HPDE6-E6E7 (cell line): Measurements from ENCODE around the gene OLFML2B.

Source experiments
- DNase-seq: peaks from one replicate; pipeline ENCODE4 v3.0.0; 2011; ENCODE audit warnings: missing footprints; ENCODE audit errors: extremely low spot score

OLFML2B gene

GRCh38 chr1:161945306-161946060, 78.2 kb downstream of the OLFML2B start:
- no peak for DNase-seq

- no peak for DNase-seq
Observed at GRCh38 chr1:161944381-161944780, 79.3 kb downstream of the OLFML2B start.

DNA sequence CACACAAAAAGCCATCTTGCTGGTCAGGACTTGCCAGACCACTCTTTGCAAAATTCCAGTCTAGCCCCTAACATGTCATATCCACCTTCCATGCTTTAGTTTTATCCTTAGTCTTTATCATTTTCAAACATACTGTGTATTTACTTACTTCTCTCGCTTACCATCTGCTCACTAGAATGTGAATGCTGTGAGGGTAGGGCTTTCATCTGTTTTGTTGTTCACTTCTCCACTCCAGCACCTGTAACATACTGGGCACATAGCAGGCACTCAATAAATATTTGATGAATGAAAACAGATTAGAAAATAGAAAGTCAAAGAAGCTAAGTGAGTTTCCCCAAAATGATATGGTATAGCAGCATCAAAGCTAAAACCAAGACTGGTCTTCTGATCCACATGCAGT, 79.9 kb downstream of the OLFML2B start:
- DNase-seq = no peak

- DNase-seq = no peak
Observed at GRCh38 chr1:161941726-161942436, 81.8 kb downstream of the OLFML2B start.

GRCh38 chr1:161940866-161941591, 82.6 kb downstream of the OLFML2B start:
- no peak for DNase-seq

DNA sequence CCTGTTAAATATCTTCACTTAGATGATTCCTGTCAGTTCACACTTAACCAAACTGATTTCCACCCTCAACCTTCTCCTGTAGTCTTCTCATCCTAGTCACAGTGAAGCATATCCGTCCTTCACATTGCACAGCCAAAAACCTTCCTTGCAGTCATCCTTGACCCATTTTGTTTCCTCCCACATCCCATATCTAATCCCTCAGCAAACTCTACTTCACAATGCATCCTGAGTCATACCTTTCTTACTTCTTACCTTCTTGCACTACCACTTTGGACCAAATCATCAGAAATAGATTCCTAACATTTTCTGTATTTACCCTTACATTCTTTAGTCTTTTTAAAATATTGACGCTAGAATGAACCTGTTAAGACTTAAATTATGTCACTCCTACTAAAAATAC, 86.9 kb downstream of the OLFML2B start:
- no peak for DNase-seq

DNA sequence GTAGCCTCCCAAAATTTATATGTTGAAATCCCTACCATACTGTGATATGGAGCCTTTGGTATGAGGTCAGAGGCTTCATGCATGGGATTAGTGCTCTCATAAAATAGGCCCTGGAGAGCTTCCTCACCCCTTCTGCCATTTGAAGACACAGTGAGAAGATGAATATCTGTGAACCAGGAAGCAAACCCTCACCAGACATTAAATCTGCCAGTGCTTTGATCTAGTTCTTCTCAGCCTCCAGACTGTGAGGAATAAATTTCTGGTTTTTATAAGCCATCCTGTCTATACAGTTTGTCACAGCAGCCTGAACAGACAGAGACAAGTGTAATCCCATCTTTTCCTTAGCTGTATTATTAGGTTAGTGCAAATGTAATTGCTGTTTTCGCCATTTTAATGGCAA, 88.4 kb downstream of the OLFML2B start:
- DNase-seq = no peak

GRCh38 chr1:161933592-161934588, 89.8 kb downstream of the OLFML2B start:
- DNase-seq = no peak
